SK-N-SH treated with all-trans-retinoic acid at 6 μM for 48 hours (cell line): ENCODE data around the gene TSPAN9.

Source experiments
- ATAC-seq: fragments of 200-7000 bp; cut with Tn5 transposase; 3 replicates; pipeline ENCODE4 v1.9.1; 2020; ENCODE audit warnings: mild to moderate bottlenecking, moderate library complexity
- ARNTL ChIP-seq: fragments of 450-650 bp; formaldehyde crosslinking; IDR thresholded peaks from 2 replicates; pipeline ENCODE4 v1.5.0; 2020; ENCODE audit warnings: low read depth, mild to moderate bottlenecking, moderate library complexity, borderline replicate concordance
- BACH2 ChIP-seq: fragments of 250-450 bp; sonication (Bioruptor Pico); IDR thresholded peaks from 2 replicates; pipeline ENCODE4 v1.9.0; 2021; ENCODE audit warnings: mild to moderate bottlenecking, borderline replicate concordance
- CSDC2 ChIP-seq: fragments of 250-450 bp; sonication (Bioruptor Pico); IDR thresholded peaks from 2 replicates; pipeline ENCODE4 v1.5.0; 2020; ENCODE audit warnings: mild to moderate bottlenecking, moderate library complexity
- ESRRG ChIP-seq: fragments of 250-450 bp; sonication (Bioruptor Pico); IDR thresholded peaks from 2 replicates; pipeline ENCODE4 v1.6.1; 2021; ENCODE audit warnings: mild to moderate bottlenecking
- GLIS3 ChIP-seq: fragments of 250-450 bp; sonication (Bioruptor Pico); IDR thresholded peaks from 2 replicates; pipeline ENCODE4 v1.5.0; 2020; ENCODE audit warnings: mild to moderate bottlenecking, moderate library complexity
- ISL1 ChIP-seq: fragments of 250-450 bp; sonication (Bioruptor Pico); IDR thresholded peaks from 2 replicates; pipeline ENCODE4 v2.1.2; 2022; ENCODE audit warnings: mild to moderate bottlenecking, moderate library complexity
- OSR1 ChIP-seq: fragments of 250-450 bp; sonication (Bioruptor Pico); IDR thresholded peaks from 2 replicates; pipeline ENCODE4 v1.8.0; 2022; ENCODE audit warnings: moderate library complexity, mild to moderate bottlenecking, inconsistent platforms
- PATZ1 ChIP-seq: fragments of 250-450 bp; sonication (Bioruptor Pico); IDR thresholded peaks from 2 replicates; pipeline ENCODE4 v1.8.0; 2020; ENCODE audit warnings: mild to moderate bottlenecking, moderate library complexity, borderline replicate concordance
- PPARA ChIP-seq: fragments of 250-450 bp; sonication (Bioruptor Pico); IDR thresholded peaks from 2 replicates; pipeline ENCODE4 v1.5.0; 2020; ENCODE audit warnings: mild to moderate bottlenecking, borderline replicate concordance
- RARB ChIP-seq: fragments of 250-450 bp; sonication (Bioruptor Pico); IDR thresholded peaks from 2 replicates; pipeline ENCODE4 v1.8.0; 2021; ENCODE audit warnings: mild to moderate bottlenecking, moderate library complexity
- SNAI2 ChIP-seq: fragments of 250-450 bp; sonication (Bioruptor Pico); IDR thresholded peaks from 2 replicates; pipeline ENCODE4 v1.5.0; 2020; ENCODE audit warnings: mild to moderate bottlenecking, moderate library complexity
- TOX ChIP-seq: fragments of 250-450 bp; sonication (Bioruptor Pico); IDR thresholded peaks from 2 replicates; pipeline ENCODE4 v1.8.0; 2021; ENCODE audit warnings: mild to moderate bottlenecking, moderate library complexity, borderline replicate concordance
- TSHZ2 ChIP-seq: fragments of 250-450 bp; sonication (Bioruptor Pico); IDR thresholded peaks from 2 replicates; pipeline ENCODE4 v1.5.0; 2020; ENCODE audit warnings: mild to moderate bottlenecking, moderate library complexity
- ZC3H10 ChIP-seq: fragments of 250-450 bp; sonication (Bioruptor Pico); IDR thresholded peaks from 2 replicates; pipeline ENCODE4 v1.5.1; 2021; ENCODE audit warnings: mild to moderate bottlenecking, moderate library complexity
- ZFP3 ChIP-seq: fragments of 250-450 bp; sonication (Bioruptor Pico); IDR thresholded peaks from 2 replicates; pipeline ENCODE4 v1.5.0; 2020; ENCODE audit warnings: mild to moderate bottlenecking, moderate library complexity
- ZFP30 ChIP-seq: fragments of 450-650 bp; formaldehyde crosslinking; IDR thresholded peaks from 2 replicates; pipeline ENCODE4 v1.5.0; 2022; ENCODE audit warnings: mild to moderate bottlenecking, moderate library complexity
- ZNF565 ChIP-seq: fragments of 450-650 bp; formaldehyde crosslinking; conservative IDR thresholded peaks from 2 replicates; pipeline ENCODE4 v1.5.0; 2020; ENCODE audit warnings: low read depth, mild to moderate bottlenecking, moderate library complexity
- ZNF70 ChIP-seq: fragments of 450-650 bp; formaldehyde crosslinking; IDR thresholded peaks from 2 replicates; pipeline ENCODE4 v1.5.0; 2020; ENCODE audit warnings: mild to moderate bottlenecking, moderate library complexity
- ZNF8 ChIP-seq: fragments of 450-650 bp; formaldehyde crosslinking; IDR thresholded peaks from 2 replicates; pipeline ENCODE4 v1.5.0; 2020; ENCODE audit warnings: mild to moderate bottlenecking, moderate library complexity
- TF ChIP-seq, protein P1 (sequence below): fragments of 250-450 bp; sonication (Bioruptor Pico); IDR thresholded peaks from 2 replicates; pipeline ENCODE4 v1.5.1; 2020; ENCODE audit warnings: low read depth, mild to moderate bottlenecking, moderate library complexity
- TF ChIP-seq, protein P2 (sequence below): fragments of 250-450 bp; sonication (Bioruptor Pico); IDR thresholded peaks from 2 replicates; pipeline ENCODE4 v1.8.0; 2021; ENCODE audit warnings: low read depth, mild to moderate bottlenecking, moderate library complexity, borderline replicate concordance
- TF ChIP-seq, protein P3 (sequence below): fragments of 250-450 bp; sonication (Bioruptor Pico); IDR thresholded peaks from 2 replicates; pipeline ENCODE4 v1.5.1; 2021; ENCODE audit warnings: mild to moderate bottlenecking, moderate library complexity

The TSPAN9 gene

GRCh38 chr12:3201339-3202051 lies 124.3 kb downstream of the TSPAN9 start:
- TF ChIP-seq TSHZ2 (CRISPR knock-in tag) (no peak), PATZ1 (no peak), TOX (CRISPR knock-in tag) (no peak), ZFP3 (no peak), SNAI2 (no peak), BACH2 (no peak), ZFP30 (CRISPR knock-in tag) (no peak), ISL1 (CRISPR knock-in tag) (no peak), GLIS3 (CRISPR knock-in tag) (no peak), PPARA (no peak), ESRRG (CRISPR knock-in tag) (no peak), CSDC2 (no peak), ZNF8 (CRISPR knock-in tag) (no peak), ZC3H10 (CRISPR knock-in tag) (no peak), RARB (no peak), ZNF70 (CRISPR knock-in tag) (no peak), OSR1 (no peak)
- TF ChIP-seq, protein P1, sequence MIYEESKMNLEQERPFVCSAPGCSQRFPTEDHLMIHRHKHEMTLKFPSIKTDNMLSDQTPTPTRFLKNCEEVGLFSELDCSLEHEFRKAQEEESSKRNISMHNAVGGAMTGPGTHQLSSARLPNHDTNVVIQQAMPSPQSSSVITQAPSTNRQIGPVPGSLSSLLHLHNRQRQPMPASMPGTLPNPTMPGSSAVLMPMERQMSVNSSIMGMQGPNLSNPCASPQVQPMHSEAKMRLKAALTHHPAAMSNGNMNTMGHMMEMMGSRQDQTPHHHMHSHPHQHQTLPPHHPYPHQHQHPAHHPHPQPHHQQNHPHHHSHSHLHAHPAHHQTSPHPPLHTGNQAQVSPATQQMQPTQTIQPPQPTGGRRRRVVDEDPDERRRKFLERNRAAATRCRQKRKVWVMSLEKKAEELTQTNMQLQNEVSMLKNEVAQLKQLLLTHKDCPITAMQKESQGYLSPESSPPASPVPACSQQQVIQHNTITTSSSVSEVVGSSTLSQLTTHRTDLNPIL (CRISPR knock-in tag), result no peak
- TF ChIP-seq, protein P2, sequence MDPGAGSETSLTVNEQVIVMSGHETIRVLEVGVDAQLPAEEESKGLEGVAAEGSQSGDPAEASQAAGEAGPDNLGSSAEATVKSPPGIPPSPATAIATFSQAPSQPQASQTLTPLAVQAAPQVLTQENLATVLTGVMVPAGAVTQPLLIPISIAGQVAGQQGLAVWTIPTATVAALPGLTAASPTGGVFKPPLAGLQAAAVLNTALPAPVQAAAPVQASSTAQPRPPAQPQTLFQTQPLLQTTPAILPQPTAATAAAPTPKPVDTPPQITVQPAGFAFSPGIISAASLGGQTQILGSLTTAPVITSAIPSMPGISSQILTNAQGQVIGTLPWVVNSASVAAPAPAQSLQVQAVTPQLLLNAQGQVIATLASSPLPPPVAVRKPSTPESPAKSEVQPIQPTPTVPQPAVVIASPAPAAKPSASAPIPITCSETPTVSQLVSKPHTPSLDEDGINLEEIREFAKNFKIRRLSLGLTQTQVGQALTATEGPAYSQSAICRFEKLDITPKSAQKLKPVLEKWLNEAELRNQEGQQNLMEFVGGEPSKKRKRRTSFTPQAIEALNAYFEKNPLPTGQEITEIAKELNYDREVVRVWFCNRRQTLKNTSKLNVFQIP (CRISPR knock-in tag), result no peak
- TF ChIP-seq, protein P3, sequence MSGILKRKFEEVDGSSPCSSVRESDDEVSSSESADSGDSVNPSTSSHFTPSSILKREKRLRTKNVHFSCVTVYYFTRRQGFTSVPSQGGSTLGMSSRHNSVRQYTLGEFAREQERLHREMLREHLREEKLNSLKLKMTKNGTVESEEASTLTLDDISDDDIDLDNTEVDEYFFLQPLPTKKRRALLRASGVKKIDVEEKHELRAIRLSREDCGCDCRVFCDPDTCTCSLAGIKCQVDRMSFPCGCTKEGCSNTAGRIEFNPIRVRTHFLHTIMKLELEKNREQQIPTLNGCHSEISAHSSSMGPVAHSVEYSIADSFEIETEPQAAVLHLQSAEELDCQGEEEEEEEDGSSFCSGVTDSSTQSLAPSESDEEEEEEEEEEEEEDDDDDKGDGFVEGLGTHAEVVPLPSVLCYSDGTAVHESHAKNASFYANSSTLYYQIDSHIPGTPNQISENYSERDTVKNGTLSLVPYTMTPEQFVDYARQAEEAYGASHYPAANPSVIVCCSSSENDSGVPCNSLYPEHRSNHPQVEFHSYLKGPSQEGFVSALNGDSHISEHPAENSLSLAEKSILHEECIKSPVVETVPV (CRISPR knock-in tag), result no peak
- no peak for ATAC-seq

DNA sequence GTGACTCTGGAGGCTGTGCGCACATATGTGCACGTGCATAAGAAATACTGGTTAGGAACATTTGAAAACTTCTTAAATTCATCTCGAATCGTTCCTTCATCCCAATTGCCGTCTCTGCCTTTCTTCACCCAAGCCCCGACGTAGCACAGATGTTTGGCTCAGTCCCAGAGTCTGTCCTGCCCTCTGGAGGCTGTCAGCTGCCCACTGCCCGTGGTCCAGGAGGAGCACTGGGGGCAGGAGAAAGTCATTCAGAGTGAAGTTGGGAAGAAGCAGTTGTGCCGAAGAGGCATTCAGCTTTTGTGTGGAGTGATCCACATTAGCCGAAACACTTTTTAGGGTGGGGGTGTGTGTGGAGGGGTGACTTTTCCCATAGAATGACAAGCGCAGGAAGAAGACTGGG lies 124.9 kb downstream of the TSPAN9 start:
- ATAC-seq, result no peak
- no peak for TF ChIP-seq TOX (CRISPR knock-in tag)
- no peak for TF ChIP-seq GLIS3 (CRISPR knock-in tag)
- no peak for TF ChIP-seq ZFP30 (CRISPR knock-in tag)
- no peak for TF ChIP-seq TSHZ2 (CRISPR knock-in tag)
- no peak for TF ChIP-seq RARB
- TF ChIP-seq, protein P1 (CRISPR knock-in tag), result no peak
- no peak for TF ChIP-seq CSDC2
- TF ChIP-seq ZNF70 (CRISPR knock-in tag), result no peak
- TF ChIP-seq OSR1, result no peak
- TF ChIP-seq PPARA, result no peak
- TF ChIP-seq ARNTL (CRISPR knock-in tag), result no peak
- TF ChIP-seq ZNF565 (CRISPR knock-in tag), result no peak
- TF ChIP-seq PATZ1, result no peak
